ENCODE results near the gene S100PBP. TPM values are rescaled to one million over a fixed set of nuclear protein-coding genes. Genes with fewer than 3 reads are reported as not detected.

Gene S100PBP
- polyA plus RNA-seq, 3 donors: 6.6 to 17.4 (median 7.1) TPM

GRCh38 chr1:32881871-32882850, 64.7 kb downstream of the S100PBP start:
- Histone ChIP-seq H3K4me1 (ENCODE audit: control insufficient read depth in 1 of 2, insufficient read depth in 2 of 2, low read length in 2 of 2) (no peaks in the 10 kb centered on the region), H3K9ac (ENCODE audit: insufficient read depth, low read length, poor library complexity, severe bottlenecking) (no peak overlapping the region), H3K36me3 (replicated peaks in 1 of 2; ENCODE audit: control insufficient read depth in 1 of 2, insufficient read depth in 2 of 2, low read length in 2 of 2) (no peaks in the 10 kb centered on the region), H2AFZ (ENCODE audit: insufficient read depth, low read depth, low read length, poor library complexity, severe bottlenecking) (no peak overlapping the region), H3K4me2 (replicated peaks; ENCODE audit: extremely low read depth, low read length, poor library complexity, severe bottlenecking) (no peak overlapping the region), H3K4me3 (replicated peaks in 1 of 3; ENCODE audit: low read depth in 2 of 3, low read length in 3 of 3) (no peak overlapping the region), H3K79me2 (ENCODE audit: insufficient read depth, low read length) (no peaks in the 10 kb centered on the region), H3K9me3 (replicated peaks in 1 of 2; ENCODE audit: control insufficient read depth in 1 of 2, insufficient read depth in 1 of 2, low read length in 2 of 2) (peaks cover 0 to 3% of the 10 kb centered on the region in 2 donors), H3K27ac (ENCODE audit: low read depth in 1 of 2, low read length in 2 of 2) (no peak overlapping the region), H3K27me3 (ENCODE audit: control insufficient read depth in 2 of 2, insufficient read depth in 2 of 2, low read length in 2 of 2) (peaks cover 4 to 48% of the 10 kb centered on the region in 2 donors), H4K20me1 (ENCODE audit: insufficient read depth, low read length) (no peaks in the 10 kb centered on the region)
- peaks cover 0 to 5% (median 3%) of the 10 kb centered on the region in 7 donors for H3K9me3 Mint-ChIP-seq
- peaks cover 44 to 54% (median 46%) of the 10 kb centered on the region in 3 donors for H3K27me3 Mint-ChIP-seq (ENCODE audit: low read depth in 3 of 3)
- no peak overlapping the region for H3K4me3 Mint-ChIP-seq
- no peak for TF ChIP-seq CTCF (IDR thresholded peaks at IDR 0.05)
- 45% methylated on average over 15 of the region's 22 CpGs for WGBS (ENCODE audit: insufficient coverage)
- no peak for DNase-seq
- H3K36me3 Mint-ChIP-seq: no peaks in the 10 kb centered on the region
- no peak overlapping the region for H3K27ac Mint-ChIP-seq
- H3K4me1 Mint-ChIP-seq: no peaks in the 10 kb centered on the region
- intact Hi-C loops (cut with micrococcal nuclease): no loop called here

GRCh38 chr1:32883338-32884031, 66.0 kb downstream of the S100PBP start:
- H4K20me1 ChIP-seq (ENCODE audit: insufficient read depth, low read length): no peaks in the 10 kb centered on the region
- H3K4me2 ChIP-seq (replicated peaks; ENCODE audit: extremely low read depth, low read length, poor library complexity, severe bottlenecking): no peak overlapping the region
- DNase-seq: no peak
- H3K4me3 ChIP-seq (replicated peaks in 1 of 3; ENCODE audit: low read depth in 2 of 3, low read length in 3 of 3): no peak overlapping the region
- no peak for TF ChIP-seq CTCF (IDR thresholded peaks at IDR 0.05)
- H3K9me3 ChIP-seq (replicated peaks in 1 of 2; ENCODE audit: control insufficient read depth in 1 of 2, insufficient read depth in 1 of 2, low read length in 2 of 2): peaks cover 0 to 4% of the 10 kb centered on the region in 2 donors
- H3K79me2 ChIP-seq (ENCODE audit: insufficient read depth, low read length): no peaks in the 10 kb centered on the region
- peak overlapping the region in 1 of 7 donors; percentile 20 for H3K27ac Mint-ChIP-seq
- peaks cover 4 to 61% of the 10 kb centered on the region in 2 donors for H3K27me3 ChIP-seq (ENCODE audit: control insufficient read depth in 2 of 2, insufficient read depth in 2 of 2, low read length in 2 of 2)
- peaks cover 50 to 59% (median 51%) of the 10 kb centered on the region in 3 donors for H3K27me3 Mint-ChIP-seq (ENCODE audit: low read depth in 3 of 3)
- H3K4me3 Mint-ChIP-seq: peak overlapping the region in 1 of 2 donors; percentile 72
- peaks cover 0 to 10% (median 3%) of the 10 kb centered on the region in 7 donors for H3K9me3 Mint-ChIP-seq
- H3K4me1 Mint-ChIP-seq: no peaks in the 10 kb centered on the region
- no peak overlapping the region for H2AFZ ChIP-seq (ENCODE audit: insufficient read depth, low read depth, low read length, poor library complexity, severe bottlenecking)
- H3K4me1 ChIP-seq (ENCODE audit: control insufficient read depth in 1 of 2, insufficient read depth in 2 of 2, low read length in 2 of 2): no peaks in the 10 kb centered on the region
- H3K9ac ChIP-seq (ENCODE audit: insufficient read depth, low read length, poor library complexity, severe bottlenecking): no peak overlapping the region
- intact Hi-C loops (cut with micrococcal nuclease): no loop called here
- H3K36me3 ChIP-seq (replicated peaks in 1 of 2; ENCODE audit: control insufficient read depth in 1 of 2, insufficient read depth in 2 of 2, low read length in 2 of 2): no peaks in the 10 kb centered on the region
- H3K36me3 Mint-ChIP-seq: no peaks in the 10 kb centered on the region
- H3K27ac ChIP-seq (ENCODE audit: low read depth in 1 of 2, low read length in 2 of 2): no peak overlapping the region
- 80% methylated on average over 2 of the region's 7 CpGs for WGBS (ENCODE audit: insufficient coverage)
